Measurements from ENCODE around the gene RAD51B.

Gene RAD51B

GRCh38 chr14:68407825-68408224 is 588.2 kb downstream of the RAD51B start:
- Histone ChIP-seq H3K27me3 (replicated peaks) (no peaks in the 10 kb centered on the region), H3K36me3 (replicated peaks) (no peaks in the 10 kb centered on the region), H3K27ac (no peak overlapping the region), H3K4me3 (ENCODE audit: low read depth, low read length) (no peak overlapping the region)
- in situ Hi-C loops (cut with HindIII; ENCODE audit: low pct_ligation_motif_present, low sequenced_read_pairs): no loop called here
- TF ChIP-seq CTCF (IDR thresholded peaks at IDR 0.05; ENCODE audit: low read depth, low read length, missing control alignments): no peak
- no peak for DNase-seq

GRCh38 chr14:68408680-68409079 is 589.1 kb downstream of the RAD51B start:
- TF ChIP-seq CTCF (IDR thresholded peaks at IDR 0.05; ENCODE audit: low read depth, low read length, missing control alignments): peak; percentile 54
- H3K4me3 ChIP-seq (ENCODE audit: low read depth, low read length): no peak overlapping the region
- H3K36me3 ChIP-seq (replicated peaks): no peaks in the 10 kb centered on the region
- H3K27me3 ChIP-seq (replicated peaks): no peaks in the 10 kb centered on the region
- no peak for DNase-seq
- no peak overlapping the region for H3K27ac ChIP-seq
- in situ Hi-C loops (cut with HindIII; ENCODE audit: low pct_ligation_motif_present, low sequenced_read_pairs): no loop called here

GRCh38 chr14:68409387-68409786 is 589.8 kb downstream of the RAD51B start:
- no peak for DNase-seq
- Histone ChIP-seq H3K27ac (no peak overlapping the region), H3K27me3 (replicated peaks) (no peaks in the 10 kb centered on the region), H3K36me3 (replicated peaks) (no peaks in the 10 kb centered on the region), H3K4me3 (ENCODE audit: low read depth, low read length) (no peak overlapping the region)
- no peak for TF ChIP-seq CTCF (IDR thresholded peaks at IDR 0.05; ENCODE audit: low read depth, low read length, missing control alignments)
- in situ Hi-C loops (cut with HindIII; ENCODE audit: low pct_ligation_motif_present, low sequenced_read_pairs): no loop called here

GRCh38 chr14:68412505-68413465 is 593.2 kb downstream of the RAD51B start:
- no peaks in the 10 kb centered on the region for H3K36me3 ChIP-seq (replicated peaks)
- no peak for TF ChIP-seq CTCF (IDR thresholded peaks at IDR 0.05; ENCODE audit: low read depth, low read length, missing control alignments)
- H3K27me3 ChIP-seq (replicated peaks): no peaks in the 10 kb centered on the region
- no peak overlapping the region for H3K4me3 ChIP-seq (ENCODE audit: low read depth, low read length)
- in situ Hi-C loops (cut with HindIII; ENCODE audit: low pct_ligation_motif_present, low sequenced_read_pairs): no loop called here
- no peak overlapping the region for H3K27ac ChIP-seq
- DNase-seq: no peak

GRCh38 chr14:68413509-68413908 is 593.9 kb downstream of the RAD51B start:
- Histone ChIP-seq H3K4me3 (ENCODE audit: low read depth, low read length) (no peak overlapping the region), H3K36me3 (replicated peaks) (no peaks in the 10 kb centered on the region), H3K27me3 (replicated peaks) (no peaks in the 10 kb centered on the region), H3K27ac (no peak overlapping the region)
- TF ChIP-seq CTCF (IDR thresholded peaks at IDR 0.05; ENCODE audit: low read depth, low read length, missing control alignments): no peak
- DNase-seq: no peak
- in situ Hi-C loops (cut with HindIII; ENCODE audit: low pct_ligation_motif_present, low sequenced_read_pairs): no loop called here
